Renal pelvis (tissue), 4 donors: ENCODE data around the gene IKBKE. TPM values are rescaled to one million over a fixed set of nuclear protein-coding genes. Genes with fewer than 3 reads are reported as not detected.

Experiments used
- DNase-seq: peaks from one replicate; pipeline ENCODE4 v3.0.0-alpha.2; 2013
- polyA plus RNA-seq, 3 donors: library from polyadenylated mRNA; unstranded; fragments of 120-200 nt; gene quantifications; one replicate each; pipeline ENCODE4 v1.2.1, GENCODE V29; 2013; ENCODE audit not compliant: insufficient read length in 3 of 3

Gene IKBKE
- polyA plus RNA-seq, 3 donors = 5.8 to 6.6 (median 6.0) TPM

- no peak for DNase-seq
These were observed 41.2 kb downstream of the IKBKE start for GRCh38 chr1:206511362-206512057.

GRCh38 chr1:206512058-206512850 lies 42.0 kb downstream of the IKBKE start:
- no peak for DNase-seq

DNA sequence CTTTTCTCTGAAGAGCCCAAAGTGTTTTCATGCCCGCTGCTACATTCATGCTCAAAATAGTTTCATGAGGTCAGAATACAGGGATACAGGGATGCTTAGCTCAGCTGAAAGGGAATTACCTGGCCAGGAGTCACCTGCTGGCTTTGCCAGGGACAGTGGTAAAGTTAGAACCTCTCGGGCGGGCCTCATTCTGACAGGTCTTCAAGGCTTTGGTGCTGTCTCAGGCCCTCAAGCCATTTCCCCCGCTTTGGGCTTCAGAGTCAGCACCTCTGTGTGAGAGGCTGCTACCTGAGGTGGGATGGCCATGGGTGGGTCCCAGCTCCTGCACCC lies 42.5 kb downstream of the IKBKE start:
- DNase-seq = no peak

- no peak for DNase-seq
These were observed 43.2 kb downstream of the IKBKE start for GRCh38 chr1:206513312-206514111.

- no peak for DNase-seq
These were observed 44.6 kb downstream of the IKBKE start for GRCh38 chr1:206514813-206515387.

GRCh38 chr1:206516728-206516990 lies 46.4 kb downstream of the IKBKE start:
- no peak for DNase-seq

GRCh38 chr1:206517784-206518183 lies 47.5 kb downstream of the IKBKE start:
- DNase-seq = no peak

DNA sequence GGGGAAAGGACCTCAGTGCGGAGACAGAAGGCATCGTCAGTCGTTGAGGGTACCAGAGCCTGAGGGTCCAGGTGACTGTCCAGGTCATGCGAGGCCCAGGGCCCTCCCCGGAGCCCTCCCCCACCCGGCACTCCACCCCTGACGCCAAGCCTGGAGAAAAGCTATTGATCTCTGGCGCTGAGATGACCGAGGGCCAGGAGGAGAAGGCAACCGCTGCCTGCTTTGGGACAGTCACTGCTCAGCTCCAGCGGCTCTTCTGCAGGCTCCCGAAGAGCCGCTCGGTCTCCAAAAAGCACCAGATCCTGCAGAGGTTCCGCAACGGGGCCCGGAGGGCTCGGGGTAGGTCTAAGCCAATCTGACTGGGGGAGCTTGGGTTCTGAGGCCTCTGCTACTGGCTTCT lies 47.9 kb downstream of the IKBKE start:
- no peak for DNase-seq

DNA sequence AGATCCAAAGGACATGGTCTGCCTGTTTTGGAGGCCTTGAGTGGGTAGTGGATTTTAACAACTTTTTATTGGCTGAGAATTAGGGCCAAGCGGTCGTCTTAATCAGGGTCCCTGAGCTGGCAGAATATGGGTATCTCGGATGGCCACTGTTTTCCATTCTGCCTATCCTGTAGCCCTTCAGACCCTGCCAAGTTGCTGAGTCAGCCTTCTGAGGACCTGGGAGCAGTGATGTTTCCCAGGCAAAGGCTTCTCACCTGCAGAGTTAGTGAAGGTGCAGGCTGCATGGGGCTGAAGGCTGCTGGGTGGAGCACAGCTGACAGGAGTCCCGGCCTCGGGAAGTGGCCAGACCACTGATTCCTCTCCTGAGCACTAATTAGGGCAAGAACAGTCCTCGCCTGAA lies 48.5 kb downstream of the IKBKE start:
- no peak for DNase-seq

- DNase-seq = no peak
These were observed 50.9 kb downstream of the IKBKE start for GRCh38 chr1:206521127-206521526.

GRCh38 chr1:206521694-206522402 lies 51.6 kb downstream of the IKBKE start:
- DNase-seq = no peak

- no peak for DNase-seq
These were observed 54.6 kb downstream of the IKBKE start for GRCh38 chr1:206524739-206525364.

DNA sequence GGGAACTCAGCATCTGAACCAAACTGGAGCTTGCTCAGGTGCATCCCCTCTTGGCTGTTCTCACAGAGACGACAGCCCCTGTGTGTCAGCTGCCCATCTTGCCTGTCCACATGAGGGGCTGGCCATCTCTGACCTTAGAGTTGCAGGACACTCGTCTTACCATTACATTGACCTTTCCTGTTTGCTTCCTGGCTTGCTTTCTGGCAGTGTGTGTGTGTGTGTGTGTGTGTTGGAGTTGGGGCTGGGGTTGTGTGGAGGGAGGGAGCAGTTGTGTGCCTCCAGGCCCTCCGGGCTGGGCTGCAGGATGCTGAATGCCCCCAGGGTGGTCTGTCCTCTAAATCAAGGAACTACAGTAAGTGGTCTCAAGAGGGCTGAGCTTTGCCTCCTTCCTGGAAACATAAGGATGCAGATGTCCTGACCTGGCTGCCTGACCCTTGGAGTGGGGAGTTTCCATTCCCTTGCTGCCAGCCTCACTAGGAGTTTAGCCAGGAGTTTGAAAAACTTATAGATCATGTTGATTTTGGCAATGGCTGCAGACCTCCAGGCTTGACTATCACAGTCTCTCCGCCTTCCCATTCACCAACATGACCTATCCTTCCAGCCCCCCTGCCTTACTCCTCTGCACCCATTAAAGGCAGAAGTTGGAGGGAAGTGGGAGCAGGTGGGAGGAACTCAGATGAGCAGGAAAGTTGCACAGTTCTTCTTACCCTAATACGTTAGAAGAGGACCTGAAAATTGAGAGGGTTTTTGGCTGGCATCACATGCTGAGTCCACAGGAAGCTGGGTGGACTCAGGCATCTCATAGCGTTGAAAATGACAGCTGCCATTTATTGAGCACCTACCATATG lies 56.0 kb downstream of the IKBKE start:
- no peak for DNase-seq

DNA sequence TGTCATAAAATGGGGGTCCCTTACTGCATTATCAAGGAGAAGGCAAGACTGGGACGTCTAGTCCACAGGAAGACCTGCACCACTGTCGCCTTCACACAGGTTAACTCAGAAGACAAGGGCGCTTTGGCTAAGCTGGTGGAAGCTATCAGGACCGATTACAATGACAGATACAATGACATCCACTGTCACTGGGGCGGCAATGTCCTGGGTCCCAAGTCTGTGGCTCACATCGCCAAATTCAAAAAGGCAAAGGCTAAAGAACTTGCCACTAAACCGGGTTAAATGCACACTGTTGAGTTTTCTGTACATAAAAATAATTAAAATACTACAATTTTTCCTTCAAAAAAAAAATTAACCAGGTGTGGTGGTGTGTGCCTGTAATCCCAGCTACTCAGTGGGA lies 59.1 kb downstream of the IKBKE start:
- DNase-seq = no peak

- DNase-seq = no peak
These were observed 62.1 kb downstream of the IKBKE start for GRCh38 chr1:206532368-206532767.

- DNase-seq = no peak
These were observed 64.3 kb downstream of the IKBKE start for GRCh38 chr1:206534552-206534951.

DNA sequence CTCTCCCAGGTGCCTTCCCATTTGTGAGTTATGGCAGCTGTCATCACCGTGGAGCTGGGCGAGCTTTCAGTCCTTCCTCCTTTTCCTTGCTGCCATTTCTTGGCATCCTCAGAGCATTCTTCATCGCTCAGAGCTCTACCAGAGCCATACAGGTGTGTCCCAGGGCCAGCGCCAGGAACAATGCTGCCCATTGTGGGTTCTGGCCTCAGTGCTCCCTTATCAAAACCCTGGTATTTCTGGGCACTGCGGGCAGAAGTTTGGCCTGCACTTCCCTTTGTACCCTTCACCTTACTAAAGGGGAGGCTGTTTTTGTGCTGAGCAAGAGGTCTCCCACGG lies 65.5 kb downstream of the IKBKE start:
- no peak for DNase-seq

GRCh38 chr1:206537141-206537540 lies 66.9 kb downstream of the IKBKE start:
- DNase-seq = no peak

GRCh38 chr1:206538086-206538770 lies 68.0 kb downstream of the IKBKE start:
- no peak for DNase-seq
